HG03342 (cell line): ENCODE data around the gene NSUN3.
A peak's percentile ranks its signal among the peaks of the same experiment; 100 is the strongest.

Experiments
- ATAC-seq: cut with Tn5 transposase; IDR thresholded peaks from one replicate; pipeline ENCODE4 v1.9.1; 2021; ENCODE audit warnings: mild to moderate bottlenecking, moderate library complexity; ENCODE audit not compliant: unreplicated experiment

NSUN3 gene

DNA sequence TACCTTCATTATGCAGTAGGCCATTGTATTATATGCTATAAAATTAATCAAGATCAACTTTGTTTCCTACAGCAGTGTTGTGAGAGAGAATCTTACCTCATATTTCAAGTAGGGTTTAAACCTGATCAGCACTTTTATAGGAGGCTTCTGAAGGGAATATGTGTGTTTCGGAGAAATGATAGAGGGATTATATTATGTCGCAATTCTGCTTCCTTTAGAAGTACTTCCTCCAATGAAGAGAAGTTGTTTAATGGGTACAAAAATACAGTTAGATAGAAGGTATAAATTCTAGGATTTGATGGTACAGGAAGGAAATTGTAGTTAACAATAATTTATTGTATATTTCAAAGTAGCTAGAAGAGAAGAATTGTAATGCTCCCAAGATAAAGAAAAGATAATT, 54.9 kb downstream of the NSUN3 start:
- ATAC-seq, result no peak

DNA sequence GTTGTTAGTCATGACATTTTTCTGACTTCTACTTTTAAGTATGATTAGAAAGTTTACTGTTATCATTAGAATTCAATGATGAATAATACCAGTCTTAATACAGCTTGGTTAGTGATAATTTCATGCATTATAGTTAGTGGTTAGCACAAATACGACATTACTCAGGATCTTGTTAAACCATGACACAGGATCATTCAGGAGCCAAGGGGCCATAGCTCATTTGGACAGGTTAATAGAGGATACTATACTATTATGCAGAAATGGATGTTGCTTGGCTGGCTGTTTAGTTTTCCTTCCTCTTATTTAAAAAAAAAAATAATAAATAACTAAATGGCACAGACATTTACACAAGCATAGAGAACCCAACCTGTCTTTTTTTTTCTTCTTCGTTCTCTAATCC, 55.5 kb downstream of the NSUN3 start:
- ATAC-seq, result no peak

DNA sequence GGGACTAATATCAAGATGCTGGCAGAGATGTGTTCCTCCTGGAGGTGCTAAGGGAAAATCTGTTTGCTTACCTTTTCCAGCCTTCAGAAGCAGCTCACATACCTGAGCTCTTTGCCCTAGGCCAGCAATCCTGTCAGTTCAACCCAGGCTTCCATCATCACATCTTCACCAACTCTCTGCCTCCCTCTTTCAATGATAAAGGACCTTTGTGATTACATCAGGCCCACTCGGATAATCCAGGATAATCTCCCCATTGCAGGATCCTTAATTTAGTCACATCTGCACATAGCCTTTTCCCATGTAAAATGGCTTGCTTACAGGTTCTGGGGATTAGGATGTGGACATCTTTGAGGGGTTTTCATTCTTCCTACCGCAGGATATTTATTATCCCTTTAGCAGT, 58.3 kb downstream of the NSUN3 start:
- no peak for ATAC-seq

DNA sequence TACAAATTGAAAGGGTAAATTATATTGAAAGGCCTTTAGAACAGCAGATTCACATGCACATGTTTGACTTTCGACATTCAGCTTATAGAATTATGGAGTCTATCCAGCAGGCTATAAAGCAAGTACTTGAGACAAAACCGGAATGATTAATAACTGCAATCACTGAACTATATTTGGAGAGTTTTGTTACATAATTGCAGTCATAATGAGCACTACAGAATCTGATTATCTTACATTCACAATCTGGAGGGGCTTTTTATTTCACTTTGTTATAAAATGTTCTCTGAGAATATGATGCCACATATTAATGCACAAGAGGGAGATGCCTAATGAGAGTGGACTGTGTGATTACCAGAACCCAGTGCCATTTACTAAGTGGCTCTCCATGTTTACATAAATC, 64.3 kb downstream of the NSUN3 start:
- ATAC-seq, result no peak

DNA sequence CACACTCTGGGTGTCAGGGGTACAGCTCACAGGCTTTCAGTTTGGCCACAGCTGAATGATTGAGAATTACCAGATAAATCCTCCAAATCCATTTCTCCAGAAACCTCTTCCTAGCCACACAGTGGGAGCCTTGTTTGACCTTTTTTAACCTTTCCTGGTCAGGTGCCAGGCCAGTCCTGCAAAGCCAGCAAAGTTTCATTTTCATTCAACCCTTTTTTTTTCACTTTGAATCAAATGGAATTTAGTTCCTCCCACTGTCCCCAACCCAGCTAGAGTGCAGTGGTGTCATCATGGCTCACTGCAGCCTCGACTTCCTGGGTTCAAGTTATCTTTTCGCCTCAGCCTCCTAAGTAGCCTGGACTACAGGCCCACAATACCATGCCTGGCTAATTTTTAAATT, 67.8 kb downstream of the NSUN3 start:
- no peak for ATAC-seq

DNA sequence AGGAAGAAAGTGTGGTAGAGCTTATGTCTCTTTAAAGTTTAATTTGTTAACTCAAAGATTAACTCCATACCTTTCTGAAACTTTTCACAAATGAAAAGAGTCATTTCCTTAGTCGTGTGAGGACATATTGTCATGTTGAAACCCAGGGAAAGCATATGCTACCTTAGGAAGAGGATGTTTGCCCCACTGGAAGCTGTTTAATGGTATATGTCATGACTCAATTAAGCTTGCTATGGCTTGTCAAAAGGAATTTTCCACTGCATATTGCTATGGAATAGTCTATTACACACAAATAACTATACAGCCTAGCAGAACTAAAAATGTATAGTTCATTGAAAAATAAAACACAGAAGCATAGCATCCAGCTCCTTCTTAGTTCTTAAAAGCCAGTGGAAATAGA, 69.9 kb downstream of the NSUN3 start:
- ATAC-seq, result no peak

DNA sequence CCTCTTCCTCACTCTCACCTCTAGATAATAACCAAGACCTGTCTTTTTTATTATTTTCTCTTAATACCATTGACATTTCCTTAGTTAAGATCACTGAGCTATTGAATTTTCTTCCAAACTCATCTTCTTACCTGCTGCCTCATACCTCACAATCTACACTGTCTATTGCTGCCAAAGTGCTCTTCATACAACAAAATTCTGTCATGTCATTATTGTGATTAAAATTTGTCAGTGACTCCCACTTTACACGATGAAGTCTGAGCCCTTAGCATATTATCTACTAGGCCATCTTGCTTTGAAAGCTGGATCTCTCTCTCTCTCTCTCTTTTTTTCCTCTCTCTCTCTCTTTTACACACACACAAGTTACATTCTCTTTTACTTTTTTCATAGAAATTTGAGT, 73.3 kb downstream of the NSUN3 start:
- ATAC-seq, result no peak

DNA sequence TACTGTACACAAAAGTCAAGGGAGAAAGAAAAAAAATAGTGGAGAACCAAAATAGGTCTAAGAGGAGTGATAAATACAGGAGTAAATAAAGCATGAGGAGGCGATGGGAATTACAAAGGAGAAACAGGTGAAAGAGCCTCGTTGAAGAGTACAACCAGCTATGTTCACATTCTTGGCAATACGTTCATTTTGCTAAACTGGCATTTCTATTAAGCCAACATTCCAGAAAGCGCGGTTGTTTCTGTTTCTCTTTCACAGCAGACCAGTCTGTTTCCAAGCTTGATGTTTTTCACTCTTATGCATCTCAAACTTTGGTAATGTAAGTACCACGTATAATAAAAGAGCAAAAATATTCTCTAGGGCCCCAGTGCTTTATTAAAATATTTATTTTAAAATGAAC, 74.5 kb downstream of the NSUN3 start:
- ATAC-seq, result no peak

DNA sequence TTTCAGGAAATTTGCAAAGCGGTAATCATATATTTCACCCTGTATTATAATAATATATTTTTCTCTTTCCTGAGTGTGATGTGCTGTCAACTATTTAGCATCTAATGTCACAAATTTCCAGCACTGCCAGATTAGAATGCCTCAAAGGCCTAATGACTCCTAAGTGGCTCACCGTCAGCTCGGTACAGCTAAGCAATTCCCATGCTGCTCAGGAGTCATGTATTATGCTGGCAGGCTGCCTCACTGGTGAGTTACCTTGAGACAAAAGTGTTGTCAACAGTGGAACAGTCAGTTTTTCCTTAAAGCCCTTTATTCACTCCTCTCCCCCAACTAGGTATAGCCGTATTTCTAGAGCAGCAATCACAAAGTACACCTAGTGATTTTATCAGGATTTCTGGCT, 83.6 kb downstream of the NSUN3 start:
- ATAC-seq, result no peak

DNA sequence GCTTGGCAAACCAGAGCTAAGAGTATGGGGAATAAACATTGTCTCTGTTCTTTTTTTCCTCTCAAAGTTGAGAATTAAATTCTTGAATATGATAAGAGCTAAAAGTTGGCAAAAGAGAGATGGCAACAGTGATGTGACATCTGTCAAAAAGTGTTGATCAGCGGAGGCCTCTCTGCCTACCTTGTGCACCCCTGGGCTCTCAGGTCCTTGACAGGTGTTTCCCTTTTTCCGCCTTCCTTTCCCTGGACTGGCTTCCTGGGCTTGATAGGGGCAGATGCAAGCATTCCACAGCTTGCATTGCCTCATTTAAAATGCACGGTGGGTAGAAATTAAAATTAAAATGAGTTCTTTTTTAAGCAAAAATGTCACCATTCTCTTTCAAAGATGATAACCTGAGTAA, 84.2 kb downstream of the NSUN3 start:
- no peak for ATAC-seq

DNA sequence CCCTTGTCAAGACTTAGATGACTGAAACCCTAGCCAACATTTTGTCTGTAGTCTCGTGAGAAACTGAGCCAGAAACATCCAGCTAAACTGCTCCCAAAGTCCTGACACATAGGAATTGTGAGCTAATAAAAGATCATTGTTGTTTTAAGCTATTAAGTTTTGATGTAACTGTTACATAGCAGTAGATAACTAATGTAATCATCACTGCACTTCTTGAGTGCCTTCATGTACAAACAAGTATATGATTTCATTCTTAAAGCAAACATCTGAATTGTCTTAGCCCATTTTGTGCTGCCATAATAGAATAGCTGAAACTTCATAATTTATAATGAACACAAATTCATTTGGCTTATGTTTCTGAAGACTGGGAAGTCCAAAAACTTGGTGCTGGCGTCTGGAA, 87.3 kb downstream of the NSUN3 start:
- ATAC-seq, result no peak

DNA sequence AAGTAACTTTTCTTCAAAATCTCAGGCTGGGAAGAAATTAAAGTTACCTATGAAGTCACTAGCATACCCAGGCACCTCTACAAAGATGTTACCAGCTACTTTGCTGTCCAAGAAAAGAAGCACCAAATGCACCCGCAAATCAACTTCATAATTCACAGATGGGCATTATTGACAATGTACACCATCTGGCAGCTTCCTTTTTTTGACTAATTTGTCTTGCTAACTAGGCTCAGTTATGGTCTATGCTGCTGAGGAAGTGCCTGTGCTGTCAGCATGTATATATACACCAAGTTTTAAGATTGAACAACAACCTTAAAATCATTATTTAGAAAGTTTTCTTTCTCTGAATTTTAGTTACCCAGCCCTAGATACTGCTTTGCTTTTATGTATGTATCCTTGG, 93.8 kb downstream of the NSUN3 start:
- no peak for ATAC-seq

DNA sequence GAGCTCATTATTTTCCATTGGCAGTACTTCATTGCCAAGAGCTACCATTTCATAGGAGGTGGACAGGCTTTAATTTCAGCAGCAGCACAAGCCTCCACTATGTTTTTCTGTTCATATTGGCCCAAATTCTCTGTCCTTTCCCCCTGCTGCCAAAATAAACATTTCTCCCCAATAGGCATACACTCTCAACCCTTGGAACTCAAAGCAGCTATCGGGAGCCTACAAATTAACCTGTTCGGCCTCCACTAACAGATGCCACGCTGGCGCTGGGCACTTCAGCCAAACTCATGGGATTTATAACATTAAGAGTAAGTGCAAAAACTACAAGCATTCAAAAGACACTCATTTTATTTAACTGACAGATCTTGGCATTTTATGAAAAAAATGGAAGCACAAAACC, 95.7 kb downstream of the NSUN3 start:
- ATAC-seq, result no peak

DNA sequence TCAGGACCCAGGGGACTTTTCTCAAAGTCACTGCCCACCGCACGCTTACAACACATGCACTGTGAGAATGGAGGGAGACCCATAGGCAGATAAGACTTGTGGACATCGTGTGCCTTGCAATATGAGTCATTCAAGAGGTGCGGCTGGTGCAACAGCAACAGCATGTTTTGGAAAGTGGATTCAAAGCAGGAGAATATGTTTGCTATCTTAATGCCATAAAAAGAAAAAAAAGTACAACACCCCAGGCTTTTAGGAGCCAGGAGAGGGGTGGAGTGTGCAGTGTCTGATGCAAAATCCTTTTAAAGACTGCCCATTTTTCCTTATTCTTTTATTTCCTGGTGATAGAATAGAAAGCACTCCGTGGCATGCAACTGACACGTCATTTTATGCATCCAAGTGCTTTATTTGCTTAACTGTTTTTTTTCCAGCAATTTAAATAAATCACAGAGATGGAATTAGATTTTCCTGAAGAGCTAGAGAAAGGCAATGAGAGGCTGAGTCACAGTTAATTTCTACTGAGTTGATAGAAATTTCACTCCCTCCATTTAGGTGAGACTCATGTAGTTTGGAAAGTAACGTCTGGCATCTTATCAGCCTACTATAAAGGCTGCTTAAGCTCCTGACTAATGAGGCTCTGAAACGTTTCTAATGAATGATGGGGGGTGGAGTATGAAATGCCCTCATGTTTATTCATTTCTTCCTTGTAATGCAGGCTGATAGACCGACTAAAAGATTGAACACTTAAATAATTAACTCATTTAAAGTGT, 96.4 kb downstream of the NSUN3 start:
- ATAC-seq, result no peak

DNA sequence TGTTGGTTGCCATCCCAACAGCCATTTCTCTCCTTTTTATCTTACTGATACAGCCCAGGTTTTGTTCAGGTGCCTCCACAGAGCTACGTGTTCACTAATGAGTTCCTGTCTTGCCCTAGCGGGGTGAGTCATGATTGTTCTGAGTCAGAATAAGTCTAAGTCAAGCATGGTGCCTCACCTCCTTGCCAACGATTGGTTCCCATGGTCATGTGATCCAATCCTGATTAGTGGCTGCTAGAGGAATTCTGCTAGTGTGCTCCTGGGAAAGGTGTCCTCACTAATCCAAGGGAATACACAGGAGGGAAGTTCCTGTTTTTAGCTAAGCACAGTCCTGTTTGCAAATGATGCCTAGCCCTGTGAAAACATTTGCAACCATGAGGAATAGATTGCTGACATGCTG, 99.8 kb downstream of the NSUN3 start:
- ATAC-seq, result peak; percentile 69

DNA sequence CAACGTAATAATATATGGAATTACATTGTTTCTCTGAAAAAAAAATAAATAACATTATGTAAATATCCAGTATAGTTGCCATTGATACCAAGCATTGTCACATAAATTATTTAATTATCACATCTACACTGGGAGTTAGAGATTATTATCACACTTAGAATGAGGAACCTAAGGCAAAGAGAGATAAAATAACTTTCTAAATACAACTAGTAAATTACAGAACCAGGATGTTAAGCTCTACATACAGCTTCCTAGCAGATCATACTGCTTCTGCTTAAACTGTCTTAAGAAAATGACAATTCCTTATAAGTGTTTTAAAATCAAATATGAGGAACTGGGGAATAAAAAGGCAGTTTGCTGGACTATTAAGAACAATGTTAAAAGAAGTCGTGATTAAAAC, 104.5 kb downstream of the NSUN3 start:
- no peak for ATAC-seq

DNA sequence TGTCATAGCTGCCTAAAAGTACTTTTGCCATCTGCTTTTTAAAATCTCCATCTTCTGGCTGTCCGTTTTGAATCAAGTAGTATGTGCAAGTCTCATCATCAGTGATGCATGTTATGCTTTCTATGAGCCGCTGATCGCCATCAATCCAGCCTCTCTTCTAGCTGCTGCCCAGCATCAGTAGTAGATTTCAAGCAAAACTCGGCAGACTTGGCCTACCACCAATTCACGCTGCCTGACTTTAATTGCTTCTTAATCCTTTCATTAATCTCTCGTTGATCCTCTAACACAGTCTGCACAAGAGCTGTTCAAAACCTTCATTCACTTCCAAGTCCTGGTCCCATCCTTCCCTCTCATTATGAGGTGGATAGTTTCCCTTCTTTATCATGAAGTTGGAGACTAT, 104.9 kb downstream of the NSUN3 start:
- ATAC-seq, result no peak

DNA sequence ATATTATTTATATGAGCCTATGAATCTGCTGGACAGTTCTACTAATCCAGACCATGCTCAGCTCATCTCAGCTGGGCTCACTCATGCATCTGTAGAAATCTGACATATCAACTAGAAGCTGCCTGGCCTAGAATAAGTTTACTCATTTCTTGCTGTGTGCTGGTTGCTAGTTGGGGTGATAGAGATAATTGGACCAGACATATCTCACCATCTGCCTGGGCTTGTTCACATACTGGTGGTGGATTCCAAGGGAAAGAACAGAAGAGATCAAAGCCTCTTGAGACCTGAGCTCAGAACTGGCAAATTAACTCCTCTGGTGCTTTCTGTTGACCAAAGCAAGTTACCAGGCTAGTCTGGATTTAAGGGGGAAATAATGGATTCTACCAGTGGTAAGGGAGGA, 109.1 kb downstream of the NSUN3 start:
- no peak for ATAC-seq

DNA sequence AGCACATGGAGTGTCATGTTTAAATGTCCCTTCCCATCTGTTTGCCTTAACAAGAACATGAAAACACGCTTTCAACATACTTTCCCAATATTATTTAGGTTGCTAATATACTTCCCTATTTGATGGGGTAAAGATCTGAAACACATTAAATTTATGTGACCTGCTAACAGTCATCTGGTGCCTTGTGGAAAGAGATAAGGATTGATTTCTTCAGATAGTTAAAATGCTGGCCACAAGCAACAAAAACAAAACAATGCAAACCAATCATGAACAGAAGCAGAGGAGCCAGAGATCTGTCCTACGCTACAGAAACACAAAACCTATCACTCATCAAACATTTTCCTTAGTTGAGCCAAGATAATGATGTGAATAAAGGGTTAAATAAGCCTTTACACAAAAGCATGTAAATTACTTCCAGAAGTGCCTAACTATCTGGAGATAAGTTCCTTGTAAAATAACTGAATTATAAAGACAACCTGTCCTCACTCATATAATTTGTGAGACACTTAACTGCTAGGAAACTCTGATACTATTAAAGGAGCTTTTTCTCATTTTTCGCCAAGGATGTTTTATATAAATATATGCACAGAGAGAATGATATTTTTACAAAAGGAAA, 109.9 kb downstream of the NSUN3 start:
- no peak for ATAC-seq

DNA sequence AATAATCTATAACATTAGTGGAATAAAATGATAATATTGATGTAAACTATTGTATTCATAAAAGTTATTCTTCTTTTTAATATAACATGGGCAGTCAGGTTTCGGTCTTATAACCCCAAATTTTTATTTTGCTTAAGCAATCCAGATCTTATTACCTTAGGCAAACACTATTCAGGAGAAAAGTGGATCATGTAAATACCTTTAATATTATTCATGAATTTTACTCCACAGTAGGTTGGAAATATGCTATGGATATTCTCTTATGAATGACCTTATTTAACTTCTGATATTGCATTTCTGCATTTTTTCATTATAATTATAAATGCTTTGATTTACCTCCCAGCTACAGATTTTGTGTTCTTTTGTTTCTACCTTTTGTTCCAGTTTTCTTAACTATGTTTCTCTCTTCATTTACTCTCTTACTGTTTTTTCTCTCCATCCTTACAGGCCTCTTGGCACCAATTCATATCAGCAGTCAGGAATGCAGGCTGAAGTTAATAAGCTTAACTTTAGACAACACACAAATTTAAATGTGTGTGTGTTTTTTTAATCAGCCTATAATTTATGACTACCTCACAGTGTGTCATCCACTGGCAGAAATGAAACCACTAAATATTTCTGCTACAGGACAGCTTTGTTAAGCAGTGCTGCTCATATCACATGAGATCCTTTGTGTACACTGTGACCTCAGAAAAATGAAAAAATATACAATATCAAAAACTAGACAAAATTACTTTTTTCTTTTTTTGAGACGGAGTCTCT, 111.0 kb downstream of the NSUN3 start:
- no peak for ATAC-seq

DNA sequence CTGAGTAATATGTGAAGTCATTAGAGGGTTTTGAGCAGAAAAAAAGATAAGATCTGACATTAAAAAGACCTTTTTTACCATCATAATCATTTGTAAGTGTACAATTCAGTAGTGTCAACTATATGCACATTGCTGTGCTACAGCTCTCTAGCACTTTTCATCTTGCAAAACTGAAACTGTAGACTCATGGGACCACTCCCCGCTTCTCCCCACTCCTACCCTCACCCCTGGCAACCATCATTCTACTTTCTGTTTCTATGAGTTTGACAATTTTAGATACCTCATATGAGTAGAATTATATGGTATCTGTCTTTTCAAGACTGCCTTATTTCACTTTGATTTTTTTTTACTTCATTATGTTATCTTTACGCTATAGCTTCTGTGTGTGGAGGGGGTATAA, 112.8 kb downstream of the NSUN3 start:
- ATAC-seq, result no peak
